HG03432 (cell line): ENCODE measurements around the gene AURKB.
"Not testable (repeated sequence)": the region's sequence is repeated elsewhere in the genome, so short reads cannot be mapped to it uniquely, and the experiment has no call there.

ENCODE experiments used
- ATAC-seq: cut with Tn5 transposase; IDR thresholded peaks from one replicate; pipeline ENCODE4 v1.9.1; 2021; ENCODE audit warnings: mild to moderate bottlenecking, moderate library complexity; ENCODE audit not compliant: unreplicated experiment

The AURKB gene

GRCh38 chr17:8225813-8226535 is 15.6 kb upstream of the AURKB start:
- no peak for ATAC-seq

DNA sequence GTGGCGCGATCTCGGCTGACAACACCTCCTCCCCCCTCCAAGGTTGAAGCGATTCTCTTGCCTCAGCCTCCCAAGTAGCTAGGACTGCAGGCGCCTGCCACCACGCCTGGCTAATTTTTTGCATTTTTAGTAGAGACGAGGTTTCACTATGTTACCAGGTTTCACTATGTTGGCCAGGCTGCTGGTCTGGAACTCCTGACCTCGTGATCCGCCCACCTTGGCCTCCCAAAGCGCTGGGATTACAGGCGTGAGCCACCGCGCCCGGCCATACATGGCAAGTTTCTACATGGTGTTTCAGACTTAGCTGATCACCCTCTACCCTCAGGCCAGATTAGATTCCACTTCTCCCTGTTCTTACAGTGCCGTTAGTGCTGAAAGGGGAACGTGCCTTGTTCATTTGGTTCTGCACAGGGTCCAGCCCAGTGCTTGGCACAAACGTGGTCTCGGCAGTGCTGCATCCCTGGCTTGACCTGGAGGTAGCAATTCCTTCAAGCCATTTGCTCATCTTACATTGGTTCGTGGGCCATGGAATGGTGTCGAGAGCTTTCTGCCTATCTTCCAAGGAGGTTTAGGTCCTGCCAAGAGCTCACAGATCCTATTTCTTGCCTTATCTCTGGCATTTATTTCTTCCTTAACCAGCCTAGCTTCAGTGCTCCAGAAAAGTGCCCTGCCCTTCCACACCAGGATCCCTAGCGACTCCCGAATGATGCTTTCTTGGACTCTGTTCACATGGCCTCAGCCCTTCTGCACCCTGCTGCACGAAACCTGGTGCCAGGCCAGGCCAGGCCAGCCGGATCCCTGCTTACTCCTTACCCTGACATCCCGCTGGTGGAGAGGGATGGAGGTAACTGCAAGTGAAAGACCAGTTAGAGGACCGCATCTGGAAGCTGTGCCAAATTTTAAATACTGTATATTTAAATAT is 14.8 kb upstream of the AURKB start:
- no peak for ATAC-seq

DNA sequence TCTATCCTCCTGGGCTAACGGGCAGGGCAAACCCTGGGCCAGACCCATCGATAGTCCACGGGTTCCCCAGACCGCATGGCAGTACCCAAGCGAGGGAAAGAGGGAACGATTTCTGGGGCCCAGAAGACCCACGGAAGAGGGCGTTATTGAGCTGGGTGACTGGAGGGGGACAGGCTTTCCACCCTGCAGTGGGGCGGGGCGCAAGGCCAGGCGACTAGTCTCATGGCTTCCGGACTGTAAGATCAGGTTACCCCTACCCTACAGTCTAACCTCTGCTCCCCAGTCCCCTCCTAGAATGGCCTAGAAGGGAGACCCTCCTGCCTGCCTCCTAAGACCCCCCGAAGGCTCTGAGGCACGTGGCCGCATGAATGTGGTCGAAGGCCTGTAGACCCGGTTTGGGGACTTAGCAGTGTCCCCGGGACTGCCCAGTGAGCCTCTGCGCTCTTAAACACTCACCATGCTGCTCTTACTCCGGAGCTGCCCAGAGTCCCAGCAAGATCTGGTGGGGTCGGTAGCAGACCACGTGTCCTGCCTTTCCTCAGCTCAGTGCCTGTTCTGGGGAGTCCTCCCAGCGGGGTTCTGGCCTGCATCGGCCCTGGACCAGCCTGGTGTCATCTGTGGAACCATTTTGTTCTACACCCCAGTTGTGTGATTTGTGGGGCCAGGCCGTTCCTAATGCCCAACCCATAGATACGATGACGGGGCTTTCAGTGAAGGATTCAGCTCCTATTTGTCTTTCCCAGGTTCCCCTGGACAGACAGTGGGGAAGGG is 13.2 kb upstream of the AURKB start:
- ATAC-seq = peak; percentile 18

GRCh38 chr17:8222630-8223355 is 12.4 kb upstream of the AURKB start:
- peak; percentile 35 for ATAC-seq

DNA sequence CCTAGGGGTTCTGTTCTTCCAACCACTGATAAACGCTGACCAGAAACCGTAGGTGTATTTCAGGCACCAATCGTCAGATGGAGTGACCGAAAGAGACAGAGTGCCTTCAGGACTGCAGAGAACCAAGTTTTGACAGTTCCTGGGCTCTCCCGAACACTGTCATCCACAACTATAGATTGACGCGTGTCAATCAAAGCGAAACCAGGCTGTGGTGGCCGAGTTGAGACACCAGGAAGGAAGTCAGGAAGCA is 11.9 kb upstream of the AURKB start:
- ATAC-seq = no peak

- peak; percentile 42 for ATAC-seq
Observed at GRCh38 chr17:8221663-8222379, 11.4 kb upstream of the AURKB start.

- peak; percentile 23 for ATAC-seq
Observed at GRCh38 chr17:8220783-8221662, 10.6 kb upstream of the AURKB start.

DNA sequence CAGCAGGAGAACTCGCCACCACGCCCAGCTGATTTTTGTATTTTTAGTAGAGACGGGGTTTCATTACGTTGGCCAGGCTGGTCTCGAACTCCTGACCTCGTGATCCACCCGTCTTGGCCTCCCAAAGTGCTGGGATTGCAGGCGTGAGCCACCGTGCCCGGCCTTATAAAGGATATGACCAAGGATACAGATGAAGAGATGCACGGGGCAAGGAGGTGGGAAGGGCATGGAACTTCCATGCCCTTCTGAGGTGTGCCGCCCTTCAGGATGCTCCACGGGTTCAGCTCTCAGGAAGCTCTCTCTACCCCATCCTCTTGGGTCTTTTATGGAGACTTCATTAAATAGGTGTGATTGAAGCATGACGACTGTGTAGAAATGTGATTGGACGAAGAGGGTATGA is 3.6 kb upstream of the AURKB start:
- ATAC-seq = not testable (repeated sequence)

GRCh38 chr17:8212312-8213180 is 2.2 kb upstream of the AURKB start:
- no peak for ATAC-seq

DNA sequence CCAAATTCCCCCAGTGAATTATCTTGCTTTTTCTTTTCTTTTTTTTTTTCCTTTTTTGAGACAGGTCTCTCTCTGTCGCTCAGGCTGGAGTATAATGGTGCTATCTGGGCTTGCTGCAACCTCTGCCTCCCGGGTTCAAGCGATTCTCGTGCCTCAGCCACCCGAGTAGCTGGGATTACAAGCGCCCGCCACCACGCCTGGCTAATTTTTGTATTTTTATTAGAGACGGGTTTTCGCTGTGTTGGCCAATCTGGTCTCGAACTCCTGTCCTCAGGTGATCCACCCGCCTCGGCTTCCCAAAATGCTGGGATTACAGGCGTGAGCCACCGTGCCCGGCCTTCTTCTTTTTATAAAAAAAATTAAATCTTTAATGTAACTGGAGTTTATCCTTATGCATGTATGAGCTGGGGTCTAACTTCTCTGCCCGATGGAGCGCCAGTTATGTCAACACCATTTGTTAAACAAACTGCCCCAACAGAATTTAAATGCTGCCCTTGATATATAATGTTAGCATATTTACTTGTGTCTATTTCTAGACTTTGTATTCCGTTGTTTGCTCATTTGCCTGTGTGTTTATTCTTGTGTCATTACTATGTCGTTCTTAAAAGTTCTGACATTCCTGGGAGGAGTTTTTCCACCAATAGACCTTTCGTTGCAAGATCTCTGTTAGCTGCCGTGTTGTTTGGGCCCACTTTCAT is 535 bp upstream of the AURKB start:
- ATAC-seq = no peak

- no peak for ATAC-seq
Observed at GRCh38 chr17:8206536-8206935, 3.8 kb downstream of the AURKB start.

DNA sequence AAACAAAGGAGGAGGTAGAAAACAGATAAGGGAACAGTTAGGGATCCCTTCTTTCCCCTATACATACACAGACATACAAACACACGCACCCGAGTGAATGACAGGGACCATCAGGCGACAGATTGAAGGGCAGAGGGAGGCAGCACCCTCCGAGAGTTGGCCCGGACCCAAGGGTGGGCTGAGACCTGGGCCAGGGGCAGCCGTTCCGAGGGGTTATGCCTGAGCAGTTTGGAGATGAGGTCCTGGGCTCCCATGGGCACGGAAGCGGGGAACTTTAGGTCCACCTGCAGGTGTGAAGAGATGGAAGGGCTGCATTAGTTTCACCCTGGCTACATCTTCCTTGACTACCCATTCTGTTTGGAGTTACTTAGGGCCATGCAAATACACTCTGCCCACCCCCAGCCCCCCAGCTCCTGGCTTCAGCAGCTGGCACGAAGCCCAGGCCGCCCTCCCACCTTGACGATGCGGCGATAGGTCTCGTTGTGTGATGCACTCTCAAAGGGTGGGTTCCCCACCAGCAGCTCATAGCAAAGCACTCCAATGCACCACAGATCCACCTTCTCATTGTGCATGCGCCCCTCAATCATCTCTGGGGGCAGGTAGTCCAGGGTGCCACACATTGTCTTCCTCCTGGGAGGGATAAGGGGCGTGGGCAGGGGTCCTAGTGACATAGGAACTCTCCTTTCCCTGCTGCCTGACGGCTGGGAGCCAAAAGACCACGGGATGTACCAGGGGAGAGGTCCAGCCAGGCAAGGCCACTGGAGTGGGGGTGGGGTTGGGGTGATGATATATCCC is 5.4 kb downstream of the AURKB start:
- no peak for ATAC-seq

- no peak for ATAC-seq
Observed at GRCh38 chr17:8192070-8192815, 18.1 kb downstream of the AURKB start.

GRCh38 chr17:8190506-8190905 is 19.9 kb downstream of the AURKB start:
- no peak for ATAC-seq

DNA sequence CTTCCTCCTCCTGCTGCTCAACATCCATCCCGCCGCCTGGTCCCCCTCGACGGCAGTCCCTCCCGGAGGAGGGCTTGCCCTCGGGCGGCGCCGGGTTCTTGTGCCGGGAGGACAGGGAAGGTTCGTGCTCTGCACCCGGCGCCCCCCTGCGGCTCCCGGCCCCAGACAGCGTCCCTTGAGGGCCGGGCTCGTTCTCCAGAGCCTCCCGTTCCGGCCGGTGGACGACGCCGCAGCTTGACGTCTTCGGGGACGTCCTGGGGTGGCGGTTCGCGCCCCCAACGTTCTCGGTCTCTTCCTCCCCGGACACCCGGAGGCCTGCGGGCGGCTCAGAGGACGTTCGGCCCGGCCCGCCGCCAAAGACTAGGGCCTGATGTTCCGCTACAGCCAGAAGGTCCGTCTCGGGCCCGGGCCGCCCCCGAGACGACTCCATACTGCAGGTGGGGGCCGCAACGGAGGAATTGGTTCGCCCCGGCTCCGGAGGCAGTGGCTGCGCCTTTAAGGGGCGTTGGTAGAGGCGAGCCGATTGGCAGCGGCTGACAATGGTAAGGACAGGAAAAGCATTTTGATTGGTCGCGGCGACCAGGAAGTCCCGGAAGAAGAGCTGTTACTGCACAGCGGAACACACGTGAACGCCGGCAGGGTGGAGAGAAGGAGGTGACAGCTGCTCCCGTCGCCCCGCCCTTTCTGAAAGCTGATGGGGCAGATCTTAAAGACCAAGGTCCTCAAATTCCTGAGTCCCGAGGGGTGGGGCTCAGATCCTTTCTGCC is 20.5 kb downstream of the AURKB start, which contains the start of gene BORCS6:
Gene BORCS6, minus strand, starts transcription at position 470 of the 767 bp plus-strand sequence. Its CDS starts 40 bp downstream, at position 430.
- peak; percentile 54 for ATAC-seq
